PC-9 (cell line): ENCODE data around the gene SMTNL1. TPM values are rescaled to one million over a fixed set of nuclear protein-coding genes. Genes with fewer than 3 reads are reported as not detected.

Experiments
- Bru-seq: library from RNA; stranded (reverse); fragments of 400-500 nt; gene quantifications from one replicate; lab custom pipeline; 2021; lab: Mats Ljungman, UMichigan
- BruChase-seq, 2 experiments: library from RNA; stranded (reverse); fragments of 400-500 nt; gene quantifications; one replicate each; lab custom pipeline; 2021; lab: Mats Ljungman, UMichigan
- BruUV-seq: library from RNA; stranded (reverse); fragments of 400-500 nt; replicated peaks from 2 replicates; lab custom pipeline; 2021; lab: Mats Ljungman, UMichigan
- CTCF ChIA-PET: fragments of 300-600 bp; sonication (Branson Sonifier 250); formaldehyde crosslinking; loops from one replicate; lab custom pipeline; 2022; ENCODE audit warnings: antibody characterized with exemption; lab: Charles Lee
- POLR2A ChIA-PET: fragments of 300-600 bp; sonication (Branson Sonifier 250); formaldehyde crosslinking; loops from one replicate; lab custom pipeline; 2022; ENCODE audit warnings: antibody characterized with exemption; ENCODE audit not compliant: unreplicated experiment; lab: Charles Lee
- DNase-seq, 2 experiments: peaks; one replicate each; pipeline versions ENCODE4 v3.0.0 to v3.0.0-alpha.2; 2015 to 2022; ENCODE audit warnings: mixed read lengths in 1 of 2
- H2AFZ ChIP-seq: fragments of 200-600 bp; sonication (generic); 2 replicates; pipeline ENCODE4 v1.8.1; 2017; ENCODE audit warnings: antibody characterized with exemption
- H3F3A ChIP-seq: fragments of 200-600 bp; sonication (generic); 2 replicates; pipeline ENCODE4 v1.8.1; 2017; ENCODE audit warnings: antibody characterized with exemption, mild to moderate bottlenecking, low read depth; ENCODE audit not compliant: insufficient read depth
- H3K27ac ChIP-seq: fragments of 200-600 bp; sonication (generic); 2 replicates; pipeline ENCODE4 v1.6.1; 2016; ENCODE audit warnings: mixed run types
- H3K27me3 ChIP-seq: fragments of 200-600 bp; sonication (generic); 2 replicates; pipeline ENCODE4 v1.6.1; 2016; ENCODE audit warnings: low read depth, mixed run types; ENCODE audit not compliant: insufficient read depth
- H3K36me3 ChIP-seq: fragments of 200-600 bp; sonication (generic); 2 replicates; pipeline ENCODE4 v1.6.1; 2016; ENCODE audit warnings: low read depth, mixed run types
- H3K4me1 ChIP-seq: fragments of 200-600 bp; sonication (generic); replicated peaks from 2 replicates; pipeline ENCODE4 v1.6.1; 2016; ENCODE audit warnings: mixed run types; ENCODE audit not compliant: insufficient read depth
- H3K4me2 ChIP-seq: fragments of 200-600 bp; sonication (generic); 2 replicates; pipeline ENCODE4 v1.6.1; 2017; ENCODE audit warnings: mixed run types
- H3K4me3 ChIP-seq: fragments of 200-600 bp; sonication (generic); 2 replicates; pipeline ENCODE4 v1.6.1; 2016; ENCODE audit warnings: mixed run types
- H3K79me2 ChIP-seq: fragments of 200-600 bp; sonication (generic); 2 replicates; pipeline ENCODE4 v1.6.1; 2017; ENCODE audit warnings: low read depth, mixed run types
- H3K9me2 ChIP-seq: fragments of 200-600 bp; sonication (generic); 2 replicates; pipeline ENCODE4 v1.8.1; 2017; ENCODE audit warnings: mild to moderate bottlenecking; ENCODE audit not compliant: insufficient read depth
- H3K9me3 ChIP-seq: fragments of 200-600 bp; sonication (generic); 2 replicates; pipeline ENCODE4 v1.8.1; 2016; ENCODE audit warnings: low read depth; ENCODE audit not compliant: insufficient read depth
- H4K20me1 ChIP-seq: fragments of 200-600 bp; sonication (generic); 2 replicates; pipeline ENCODE4 v1.8.1; 2017; ENCODE audit not compliant: insufficient read depth
- CTCF ChIP-seq: fragments of 200-600 bp; sonication (generic); conservative IDR thresholded peaks from 2 replicates; pipeline ENCODE4 v1.6.1; 2017; ENCODE audit warnings: mixed run types, antibody characterized with exemption, mild to moderate bottlenecking, moderate library complexity
- EZH2 ChIP-seq: fragments of 200-600 bp; sonication (generic); IDR thresholded peaks from 2 replicates; pipeline ENCODE4 v1.8.0; 2017; ENCODE audit warnings: antibody characterized with exemption, low read depth
- intact Hi-C: fragments of 100-400 bp; cut with micrococcal nuclease; formaldehyde crosslinking; loops from one replicate; pipeline ENCODE4 v1.10.0; 2022; ENCODE audit not compliant: unreplicated experiment
- long read RNA-seq: library from polyadenylated mRNA; stranded (forward); transcript quantifications from one replicate; pipeline ENCODE4 v2.0.0, GENCODE V29; 2022
- total RNA-seq: library from RNA; stranded (reverse); gene quantifications from 2 replicates; pipeline ENCODE4 v1.2.3, GENCODE V29; 2021

SMTNL1 gene, protein sequence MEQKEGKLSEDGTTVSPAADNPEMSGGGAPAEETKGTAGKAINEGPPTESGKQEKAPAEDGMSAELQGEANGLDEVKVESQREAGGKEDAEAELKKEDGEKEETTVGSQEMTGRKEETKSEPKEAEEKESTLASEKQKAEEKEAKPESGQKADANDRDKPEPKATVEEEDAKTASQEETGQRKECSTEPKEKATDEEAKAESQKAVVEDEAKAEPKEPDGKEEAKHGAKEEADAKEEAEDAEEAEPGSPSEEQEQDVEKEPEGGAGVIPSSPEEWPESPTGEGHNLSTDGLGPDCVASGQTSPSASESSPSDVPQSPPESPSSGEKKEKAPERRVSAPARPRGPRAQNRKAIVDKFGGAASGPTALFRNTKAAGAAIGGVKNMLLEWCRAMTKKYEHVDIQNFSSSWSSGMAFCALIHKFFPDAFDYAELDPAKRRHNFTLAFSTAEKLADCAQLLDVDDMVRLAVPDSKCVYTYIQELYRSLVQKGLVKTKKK
- total RNA-seq (not detected in 2 replicates), Bru-seq, nascent RNA (not detected), BruChase-seq, experiment 1, labeled RNA remaining after a 2-hour chase (percentile 7 among the genes with signal in this experiment), BruChase-seq, experiment 2, labeled RNA remaining after a 6-hour chase (percentile 9 among the genes with signal in this experiment)
- long read RNA-seq: 0 reads

GRCh38 chr11:57536947-57537619, at the start of gene SMTNL1:
TSS of gene SMTNL1 (plus strand) at chr11:57537595. CDS start at chr11:57542643, 5,048 bp downstream.
- ChIA-PET POLR2A (no interaction called here), CTCF (no interaction called here)
- no peak within 1 kb of the TSS for H2AFZ ChIP-seq
- no peaks in the 10 kb centered on the region for H3K79me2 ChIP-seq
- peaks cover 1% of the 10 kb centered on the region for H3K4me1 ChIP-seq
- no peak within 1 kb of the TSS for H3K4me3 ChIP-seq
- no peaks in the 10 kb centered on the region for H3K9me2 ChIP-seq
- H4K20me1 ChIP-seq: no peaks in the 10 kb centered on the region
- intact Hi-C loops: loop anchor here (10.0 kb wide), 1 partner anchor 268 kb away; no protein-coding TSS in a partner anchor
- H3K27ac ChIP-seq: no peak within 1 kb of the TSS
- no TSS peak for BruUV-seq
- H3K9me3 ChIP-seq: no peaks in the 10 kb centered on the region
- peaks cover 10% of the 10 kb centered on the region for H3K27me3 ChIP-seq
- TF ChIP-seq CTCF (no peak), EZH2 (no peak)
- H3K36me3 ChIP-seq: no peaks in the 10 kb centered on the region
- no peaks in the 10 kb centered on the region for H3F3A ChIP-seq
- no peak for DNase-seq
- no peak within 1 kb of the TSS for H3K4me2 ChIP-seq

GRCh38 chr11:57487920-57488659, 49.3 kb upstream of the SMTNL1 start:
- H3F3A ChIP-seq: peaks cover 11% of the 10 kb centered on the region; the same call in 1 of the 2 replicates
- no peak for DNase-seq
- no peak overlapping the region for H3K27ac ChIP-seq
- H3K4me1 ChIP-seq: peaks cover 2% of the 10 kb centered on the region; the same call in 1 of the 2 replicates
- H3K4me2 ChIP-seq: no peak overlapping the region
- H3K36me3 ChIP-seq: no peaks in the 10 kb centered on the region
- BruUV-seq: no TSS peak
- peaks cover 8% of the 10 kb centered on the region for H3K27me3 ChIP-seq
- ChIA-PET CTCF (interaction anchor here (0.5 kb wide), 1 partner anchor 154 kb away, joined by 4 read pairs; no protein-coding TSS in a partner anchor), POLR2A (no interaction called here)
- no peaks in the 10 kb centered on the region for H3K9me3 ChIP-seq
- no peak overlapping the region for H2AFZ ChIP-seq
- H3K79me2 ChIP-seq: no peaks in the 10 kb centered on the region
- no peak overlapping the region for H3K4me3 ChIP-seq
- no peaks in the 10 kb centered on the region for H4K20me1 ChIP-seq
- TF ChIP-seq CTCF (no peak), EZH2 (no peak)
- intact Hi-C loops: no loop called here
- no peaks in the 10 kb centered on the region for H3K9me2 ChIP-seq
